Measurements from ENCODE around the gene KCNN1. TPM values are rescaled to one million over a fixed set of nuclear protein-coding genes. Genes with fewer than 3 reads are reported as not detected.

Gene KCNN1
- total and polyA plus RNA-seq, 2 experiments from 2014 or later, result 2.2 to 29.8 TPM

DNA sequence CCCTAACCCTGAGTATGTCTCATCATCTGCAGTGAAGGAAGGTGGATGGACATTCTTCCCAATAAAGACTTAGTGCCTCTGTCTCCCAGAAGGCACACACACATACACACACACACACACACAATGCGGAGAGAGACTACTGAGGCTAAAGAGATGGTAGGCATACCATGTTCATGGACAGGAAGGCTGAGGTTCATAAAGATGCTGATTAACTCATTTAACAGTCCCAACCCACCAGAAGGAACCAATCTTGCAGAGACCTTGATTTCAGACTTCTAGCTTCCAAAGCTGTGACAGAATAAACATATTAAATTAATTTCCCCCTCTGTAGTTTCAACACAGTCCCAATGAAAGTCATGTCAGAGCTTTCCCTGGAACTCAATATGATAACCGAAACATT, 74.1 kb downstream of the KCNN1 start (continued):
- no peak for TF ChIP-seq REST (IDR thresholded peaks at IDR 0.05; ENCODE audit: unreplicated experiment)
- no peak for TF ChIP-seq ZNF331 (CRISPR knock-in tag; IDR thresholded peaks at IDR 0.05; ENCODE audit: low read depth)

- Histone ChIP-seq H2AFZ (no peak overlapping the region), H3K9me2 (ENCODE audit: insufficient read depth) (no peaks in the 10 kb centered on the region), H3F3A (replicated peaks; ENCODE audit: low read depth) (no peaks in the 10 kb centered on the region), H3K79me2 (replicated peaks; ENCODE audit: insufficient read depth) (no peaks in the 10 kb centered on the region), H3K27me3 (ENCODE audit: insufficient read depth) (no peaks in the 10 kb centered on the region), H3K4me2 (no peak overlapping the region), H3K4me3 (no peak overlapping the region), H3K4me1 (ENCODE audit: insufficient read depth) (no peaks in the 10 kb centered on the region), H3K27ac (ENCODE audit: low read depth) (no peak overlapping the region), H4K20me1 (replicated peaks; ENCODE audit: insufficient read depth) (no peaks in the 10 kb centered on the region), H3K36me3 (ENCODE audit: insufficient read depth) (no peaks in the 10 kb centered on the region)
- no peak overlapping the region for H3K4me3 Mint-ChIP-seq
- no peaks in the 10 kb centered on the region; the same call in 2 of the 3 replicates for H3K9me3 Mint-ChIP-seq
- peaks cover 7% of the 10 kb centered on the region; the same call in 2 of the 3 replicates for H3K4me1 Mint-ChIP-seq
- no peaks in the 10 kb centered on the region for H3K36me3 Mint-ChIP-seq (ENCODE audit: low read depth)
- ATAC-seq, result no peak
- DNase-seq (ENCODE audit: low spot score), result no peak
- peaks cover 11% of the 10 kb centered on the region for H3K27me3 Mint-ChIP-seq (ENCODE audit: insufficient read depth, low read depth, poor library complexity)
- H3K27ac Mint-ChIP-seq, result no peak overlapping the region
- TF ChIP-seq, protein P1, sequence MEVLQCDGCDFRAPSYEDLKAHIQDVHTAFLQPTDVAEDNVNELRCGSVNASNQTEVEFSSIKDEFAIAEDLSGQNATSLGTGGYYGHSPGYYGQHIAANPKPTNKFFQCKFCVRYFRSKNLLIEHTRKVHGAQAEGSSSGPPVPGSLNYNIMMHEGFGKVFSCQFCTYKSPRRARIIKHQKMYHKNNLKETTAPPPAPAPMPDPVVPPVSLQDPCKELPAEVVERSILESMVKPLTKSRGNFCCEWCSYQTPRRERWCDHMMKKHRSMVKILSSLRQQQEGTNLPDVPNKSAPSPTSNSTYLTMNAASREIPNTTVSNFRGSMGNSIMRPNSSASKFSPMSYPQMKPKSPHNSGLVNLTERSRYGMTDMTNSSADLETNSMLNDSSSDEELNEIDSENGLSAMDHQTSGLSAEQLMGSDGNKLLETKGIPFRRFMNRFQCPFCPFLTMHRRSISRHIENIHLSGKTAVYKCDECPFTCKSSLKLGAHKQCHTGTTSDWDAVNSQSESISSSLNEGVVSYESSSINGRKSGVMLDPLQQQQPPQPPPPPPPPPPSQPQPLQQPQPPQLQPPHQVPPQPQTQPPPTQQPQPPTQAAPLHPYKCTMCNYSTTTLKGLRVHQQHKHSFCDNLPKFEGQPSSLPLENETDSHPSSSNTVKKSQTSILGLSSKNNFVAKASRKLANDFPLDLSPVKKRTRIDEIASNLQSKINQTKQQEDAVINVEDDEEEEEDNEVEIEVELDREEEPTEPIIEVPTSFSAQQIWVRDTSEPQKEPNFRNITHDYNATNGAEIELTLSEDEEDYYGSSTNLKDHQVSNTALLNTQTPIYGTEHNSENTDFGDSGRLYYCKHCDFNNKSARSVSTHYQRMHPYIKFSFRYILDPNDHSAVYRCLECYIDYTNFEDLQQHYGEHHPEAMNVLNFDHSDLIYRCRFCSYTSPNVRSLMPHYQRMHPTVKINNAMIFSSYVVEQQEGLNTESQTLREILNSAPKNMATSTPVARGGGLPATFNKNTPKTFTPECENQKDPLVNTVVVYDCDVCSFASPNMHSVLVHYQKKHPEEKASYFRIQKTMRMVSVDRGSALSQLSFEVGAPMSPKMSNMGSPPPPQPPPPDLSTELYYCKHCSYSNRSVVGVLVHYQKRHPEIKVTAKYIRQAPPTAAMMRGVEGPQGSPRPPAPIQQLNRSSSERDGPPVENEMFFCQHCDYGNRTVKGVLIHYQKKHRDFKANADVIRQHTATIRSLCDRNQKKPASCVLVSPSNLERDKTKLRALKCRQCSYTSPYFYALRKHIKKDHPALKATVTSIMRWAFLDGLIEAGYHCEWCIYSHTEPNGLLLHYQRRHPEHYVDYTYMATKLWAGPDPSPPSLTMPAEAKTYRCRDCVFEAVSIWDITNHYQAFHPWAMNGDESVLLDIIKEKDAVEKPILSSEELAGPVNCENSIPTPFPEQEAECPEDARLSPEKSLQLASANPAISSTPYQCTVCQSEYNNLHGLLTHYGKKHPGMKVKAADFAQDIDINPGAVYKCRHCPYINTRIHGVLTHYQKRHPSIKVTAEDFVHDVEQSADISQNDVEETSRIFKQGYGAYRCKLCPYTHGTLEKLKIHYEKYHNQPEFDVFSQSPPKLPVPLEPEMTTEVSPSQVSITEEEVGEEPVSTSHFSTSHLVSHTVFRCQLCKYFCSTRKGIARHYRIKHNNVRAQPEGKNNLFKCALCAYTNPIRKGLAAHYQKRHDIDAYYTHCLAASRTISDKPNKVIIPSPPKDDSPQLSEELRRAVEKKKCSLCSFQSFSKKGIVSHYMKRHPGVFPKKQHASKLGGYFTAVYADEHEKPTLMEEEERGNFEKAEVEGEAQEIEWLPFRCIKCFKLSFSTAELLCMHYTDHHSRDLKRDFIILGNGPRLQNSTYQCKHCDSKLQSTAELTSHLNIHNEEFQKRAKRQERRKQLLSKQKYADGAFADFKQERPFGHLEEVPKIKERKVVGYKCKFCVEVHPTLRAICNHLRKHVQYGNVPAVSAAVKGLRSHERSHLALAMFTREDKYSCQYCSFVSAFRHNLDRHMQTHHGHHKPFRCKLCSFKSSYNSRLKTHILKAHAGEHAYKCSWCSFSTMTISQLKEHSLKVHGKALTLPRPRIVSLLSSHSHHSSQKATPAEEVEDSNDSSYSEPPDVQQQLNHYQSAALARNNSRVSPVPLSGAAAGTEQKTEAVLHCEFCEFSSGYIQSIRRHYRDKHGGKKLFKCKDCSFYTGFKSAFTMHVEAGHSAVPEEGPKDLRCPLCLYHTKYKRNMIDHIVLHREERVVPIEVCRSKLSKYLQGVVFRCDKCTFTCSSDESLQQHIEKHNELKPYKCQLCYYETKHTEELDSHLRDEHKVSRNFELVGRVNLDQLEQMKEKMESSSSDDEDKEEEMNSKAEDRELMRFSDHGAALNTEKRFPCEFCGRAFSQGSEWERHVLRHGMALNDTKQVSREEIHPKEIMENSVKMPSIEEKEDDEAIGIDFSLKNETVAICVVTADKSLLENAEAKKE (CRISPR knock-in tag; IDR thresholded peaks at IDR 0.05), result no peak
- TF ChIP-seq POLR2AphosphoS5 (IDR thresholded peaks at IDR 0.05; ENCODE audit: low read depth), result no peak
- no peak for TF ChIP-seq JUNB (IDR thresholded peaks at IDR 0.05; ENCODE audit: unreplicated experiment)
- TF ChIP-seq STAT1 (IDR thresholded peaks at IDR 0.05; ENCODE audit: unreplicated experiment), result no peak
- no peak for TF ChIP-seq NANOG (IDR thresholded peaks at IDR 0.05; ENCODE audit: borderline replicate concordance)
- TF ChIP-seq EZH2 (IDR thresholded peaks at IDR 0.05; ENCODE audit: low read depth, unreplicated experiment), result no peak
- no peak for TF ChIP-seq ZNF114 (CRISPR knock-in tag; IDR thresholded peaks at IDR 0.05)
- TF ChIP-seq, protein P2, sequence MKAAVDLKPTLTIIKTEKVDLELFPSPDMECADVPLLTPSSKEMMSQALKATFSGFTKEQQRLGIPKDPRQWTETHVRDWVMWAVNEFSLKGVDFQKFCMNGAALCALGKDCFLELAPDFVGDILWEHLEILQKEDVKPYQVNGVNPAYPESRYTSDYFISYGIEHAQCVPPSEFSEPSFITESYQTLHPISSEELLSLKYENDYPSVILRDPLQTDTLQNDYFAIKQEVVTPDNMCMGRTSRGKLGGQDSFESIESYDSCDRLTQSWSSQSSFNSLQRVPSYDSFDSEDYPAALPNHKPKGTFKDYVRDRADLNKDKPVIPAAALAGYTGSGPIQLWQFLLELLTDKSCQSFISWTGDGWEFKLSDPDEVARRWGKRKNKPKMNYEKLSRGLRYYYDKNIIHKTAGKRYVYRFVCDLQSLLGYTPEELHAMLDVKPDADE (IDR thresholded peaks at IDR 0.05), result no peak
- no peak for TF ChIP-seq CREB1 (CRISPR knock-in tag; IDR thresholded peaks at IDR 0.05; ENCODE audit: low read depth)
- no peak for TF ChIP-seq REST (IDR thresholded peaks at IDR 0.05; ENCODE audit: unreplicated experiment)
- no peak for TF ChIP-seq EZH2phosphoT487 (IDR thresholded peaks at IDR 0.05; ENCODE audit: unreplicated experiment)
Observed at GRCh38 chr19:18043676-18044075, 76.8 kb downstream of the KCNN1 start.
